Measurements from ENCODE around the gene HOXA3.

Gene HOXA3

GRCh38 chr7:27091105-27091504, 61.3 kb downstream of the HOXA3 start:
- DNase-seq (ENCODE audit: low spot score), result no peak

- DNase-seq (ENCODE audit: low spot score), result no peak
Observed at GRCh38 chr7:27088002-27088922, 64.1 kb downstream of the HOXA3 start.

- no peak for DNase-seq (ENCODE audit: low spot score)
Observed at GRCh38 chr7:27083646-27084045, 68.7 kb downstream of the HOXA3 start.

- no peak for DNase-seq (ENCODE audit: low spot score)
Observed at GRCh38 chr7:27082171-27082570, 70.2 kb downstream of the HOXA3 start.

GRCh38 chr7:27080844-27081436, 71.4 kb downstream of the HOXA3 start:
- no peak for DNase-seq (ENCODE audit: low spot score)

DNA sequence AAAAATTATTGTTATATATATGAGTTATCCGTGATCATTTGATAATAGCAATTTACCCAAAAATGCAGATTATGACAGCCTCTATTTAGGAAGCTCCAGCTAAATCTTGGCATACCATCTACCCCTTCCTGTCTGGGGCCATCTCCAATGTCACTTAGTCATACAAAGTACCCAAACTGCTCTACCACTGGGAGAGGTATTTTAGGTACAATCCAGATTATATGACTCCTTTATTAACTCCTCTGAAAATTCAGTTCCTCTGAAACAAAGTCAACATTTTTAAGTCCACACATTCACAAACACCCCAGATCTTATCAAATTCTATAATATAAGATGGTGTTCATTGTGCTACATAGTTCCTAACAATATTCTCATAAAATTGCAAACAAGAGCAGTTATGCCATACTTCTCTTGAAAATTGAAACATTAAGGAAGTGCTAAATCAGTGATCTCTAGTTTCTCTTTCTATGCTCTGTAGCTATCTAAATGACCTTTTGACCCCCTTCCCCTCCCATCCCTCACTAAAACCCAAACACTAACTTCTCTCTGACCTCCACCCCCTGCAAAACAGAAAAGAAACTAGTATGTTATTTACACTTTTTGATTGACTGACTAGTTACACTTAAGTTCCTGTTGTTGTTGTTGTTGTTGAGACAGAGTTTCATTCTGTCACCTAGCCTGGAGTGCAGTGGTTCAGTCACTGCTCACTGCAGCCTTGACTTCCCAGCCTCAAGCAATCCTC, 73.0 kb downstream of the HOXA3 start:
- no peak for DNase-seq (ENCODE audit: low spot score)

DNA sequence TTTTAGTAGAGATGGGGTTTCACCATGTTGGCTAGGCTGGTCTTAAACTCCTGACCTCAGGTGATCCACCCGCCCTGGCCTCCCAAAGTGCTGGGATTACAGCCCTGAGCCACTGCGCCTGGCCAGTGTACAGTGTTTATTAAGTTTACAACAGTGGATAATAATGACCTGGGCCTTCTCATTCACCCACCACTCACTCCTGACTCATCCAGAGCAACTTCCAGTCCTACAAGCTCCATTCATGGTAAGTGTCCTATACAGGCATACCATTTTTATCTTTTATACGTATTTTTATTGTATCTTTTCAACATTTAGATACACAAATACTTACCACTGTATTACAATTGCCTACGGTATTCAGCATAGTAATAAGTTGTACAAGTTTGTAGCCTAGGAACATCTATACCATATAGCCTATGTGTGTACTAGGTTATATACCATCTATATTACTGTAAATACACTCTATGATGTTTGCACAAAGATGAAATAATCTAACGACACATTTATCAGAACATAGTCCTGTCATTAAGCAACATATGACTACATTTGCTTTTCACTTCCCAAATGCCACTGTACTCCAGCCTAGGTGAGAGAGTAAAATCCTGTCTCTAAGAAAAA, 73.7 kb downstream of the HOXA3 start:
- no peak for DNase-seq (ENCODE audit: low spot score)

DNA sequence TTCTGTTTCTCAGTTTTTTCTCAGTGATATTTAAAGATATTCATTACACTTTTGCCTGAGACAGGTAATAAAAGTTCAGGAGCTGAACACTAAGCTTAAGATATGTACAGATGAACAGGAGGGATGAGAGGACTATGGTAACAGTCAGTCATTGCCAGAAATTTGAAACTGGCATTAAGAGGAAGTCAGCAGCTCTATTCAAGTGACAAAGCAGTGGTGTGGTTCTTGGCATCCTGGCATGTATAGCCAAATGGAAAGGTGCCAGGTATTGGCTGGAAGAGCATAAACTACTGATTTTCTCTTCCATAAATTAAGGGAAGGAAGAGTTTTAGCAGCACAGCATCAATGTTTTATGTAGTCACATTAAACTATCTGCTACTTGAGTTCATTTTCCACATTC, 79.3 kb downstream of the HOXA3 start:
- no peak for DNase-seq (ENCODE audit: low spot score)

DNA sequence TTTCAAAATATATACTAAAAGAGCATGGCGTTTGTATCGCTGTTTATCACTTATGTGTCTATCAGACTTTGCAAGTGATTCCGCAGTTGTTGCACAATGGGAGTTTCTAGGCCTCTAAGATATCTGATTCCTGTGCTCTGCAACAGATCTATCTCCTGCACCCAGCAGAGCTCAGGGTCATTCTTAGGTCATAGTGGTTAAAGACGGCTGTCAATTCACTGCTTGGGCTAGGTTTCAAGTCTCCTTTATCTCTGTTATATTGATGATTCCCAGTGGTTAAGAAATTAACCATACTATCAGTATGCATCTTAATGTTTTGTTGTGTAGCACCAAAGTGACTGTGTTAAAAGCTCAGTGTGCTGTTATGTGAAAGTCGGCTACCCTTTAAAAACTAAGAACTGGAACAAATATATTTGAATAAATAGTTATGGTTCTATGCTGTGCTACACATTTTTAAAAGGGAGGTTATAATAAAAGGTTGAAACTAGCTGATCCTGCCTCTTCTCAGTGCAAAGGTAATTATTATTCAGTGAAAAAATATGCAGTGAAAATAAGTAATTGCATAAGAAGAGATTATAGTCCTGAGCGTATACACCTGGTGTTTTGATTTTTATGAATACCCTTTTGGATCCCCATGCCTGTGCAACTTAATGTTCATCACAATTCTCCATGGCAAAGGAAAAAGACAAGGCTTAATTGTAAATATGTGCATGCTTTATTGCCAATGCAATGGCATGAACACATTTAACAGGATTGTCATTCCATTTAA, 80.6 kb downstream of the HOXA3 start:
- no peak for DNase-seq (ENCODE audit: low spot score)

GRCh38 chr7:27068259-27068658, 84.1 kb downstream of the HOXA3 start:
- DNase-seq (ENCODE audit: low spot score), result no peak

DNA sequence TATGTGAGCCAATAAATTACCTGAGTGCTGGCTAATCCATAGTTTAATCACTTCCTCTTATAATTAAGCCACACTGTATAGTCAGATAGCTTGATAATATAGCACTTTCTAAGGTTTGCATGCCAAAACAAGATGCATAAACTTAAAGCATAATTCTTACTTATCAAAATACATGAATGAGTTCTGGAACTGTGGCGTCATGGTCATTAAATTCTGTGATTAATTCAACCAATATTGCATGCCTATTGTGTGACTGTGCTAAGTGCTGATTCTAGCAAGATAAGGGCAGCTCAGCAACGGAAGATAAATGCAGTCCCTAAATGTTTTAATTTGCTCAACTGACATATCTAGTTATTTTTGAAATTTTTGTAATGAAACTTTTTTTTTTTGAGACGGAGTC, 86.2 kb downstream of the HOXA3 start:
- DNase-seq (ENCODE audit: low spot score), result no peak

- no peak for DNase-seq (ENCODE audit: low spot score)
Observed at GRCh38 chr7:27065709-27066108, 86.7 kb downstream of the HOXA3 start.

DNA sequence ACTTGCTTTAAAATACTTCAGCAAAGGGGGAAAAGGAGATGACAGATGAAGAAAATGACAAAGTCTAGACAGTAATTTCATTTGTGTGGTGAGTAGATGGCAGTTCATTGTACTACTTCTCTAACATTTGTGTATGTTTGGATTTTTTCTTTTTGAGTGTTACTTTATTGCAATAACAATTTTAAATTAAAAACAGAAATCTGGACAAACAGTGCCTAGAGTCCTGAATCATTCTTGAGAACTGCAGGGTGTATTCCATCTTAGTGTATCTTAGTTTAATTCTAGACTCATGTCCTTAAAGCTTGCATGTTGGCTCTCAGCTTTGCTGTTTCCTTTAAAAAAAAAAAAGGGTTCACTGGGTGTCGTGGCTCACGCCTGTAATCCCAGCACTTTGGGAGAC, 87.7 kb downstream of the HOXA3 start:
- no peak for DNase-seq (ENCODE audit: low spot score)

GRCh38 chr7:27064159-27064558, 88.2 kb downstream of the HOXA3 start:
- no peak for DNase-seq (ENCODE audit: low spot score)

DNA sequence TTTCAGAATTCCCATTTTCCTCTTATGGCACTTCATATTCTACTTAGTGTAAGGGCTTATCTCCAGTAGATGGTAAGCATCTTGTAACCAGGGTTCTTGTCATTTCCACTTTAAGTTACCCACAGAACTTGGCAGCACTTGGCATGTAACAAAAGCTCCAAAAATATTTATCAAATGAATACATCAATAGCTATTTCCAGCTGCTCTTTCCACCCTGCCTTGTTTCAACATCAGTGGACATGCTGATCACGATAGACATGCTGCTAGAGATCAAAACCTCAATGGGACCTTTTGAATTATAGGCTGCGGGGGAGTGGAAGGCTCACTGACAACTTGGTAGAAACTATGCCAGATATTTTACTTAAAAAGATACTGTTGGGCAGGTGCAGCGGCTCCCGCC, 89.4 kb downstream of the HOXA3 start:
- DNase-seq (ENCODE audit: low spot score), result no peak

Measured in D341Med (cell line).